B cell (primary cell): ENCODE data around the gene CALN1. TPM values are rescaled to one million over a fixed set of nuclear protein-coding genes. Genes with fewer than 3 reads are reported as not detected.

Experiments
- ATAC-seq: fragments of 200-7000 bp; cut with Tn5 transposase; one replicate; pipeline ENCODE4 v1.10.0; 2021; ENCODE audit warnings: low read depth, mild to moderate bottlenecking, moderate number of reproducible peaks, moderate library complexity
- CTCF ChIA-PET: fragments of 350-600 bp; sonication (Branson Sonifier 250); formaldehyde crosslinking; loops from one replicate; lab custom pipeline; 2021; ENCODE audit warnings: antibody characterized with exemption, inconsistent platforms; lab: Charles Lee
- POLR2A ChIA-PET: fragments of 350-600 bp; sonication (Branson Sonifier 250); formaldehyde crosslinking; loops from one replicate; lab custom pipeline; 2021; ENCODE audit warnings: antibody characterized with exemption; lab: Charles Lee
- DNase-seq: peaks from one replicate; pipeline ENCODE4 v3.0.0; 2013
- H2AFZ ChIP-seq: 2 replicates; pipeline ENCODE4 v1.6.1; 2012; ENCODE audit warnings: mild to moderate bottlenecking, low read depth, low read length; ENCODE audit not compliant: insufficient read depth, poor library complexity, severe bottlenecking
- H3K27ac ChIP-seq, 2 donors: 1 replicate in 1 of 2; 2 replicates in 1 of 2; pipeline ENCODE4 v1.5.1; 2012 to 2013; ENCODE audit warnings: low read length in 2 of 2, mild to moderate bottlenecking in 2 of 2, moderate library complexity in 1 of 2
- H3K27me3 ChIP-seq, 4 experiments: fragments of 200-600 bp in 1 of 4; sonication (generic) in 1 of 4; replicated peaks in 1 of 4; 1 replicate in 2 of 4; 2 replicates in 2 of 4; pipeline versions ENCODE4 v1.6.1 to v1.7.0; 2013 to 2016; ENCODE audit warnings: low read length in 3 of 4, mild to moderate bottlenecking in 2 of 4, mixed read lengths in 1 of 4, moderate library complexity in 1 of 4; ENCODE audit not compliant: insufficient read depth in 4 of 4, control insufficient read depth in 3 of 4; ENCODE audit errors: control extremely low read depth in 1 of 4
- H3K36me3 ChIP-seq, 2 experiments: replicated peaks in 1 of 2; 1 replicate in 1 of 2; 2 replicates in 1 of 2; pipeline versions ENCODE4 v1.6.1 to v1.7.1; 2013; ENCODE audit warnings: low read length in 1 of 2; ENCODE audit not compliant: insufficient read depth in 2 of 2, control insufficient read depth in 1 of 2; ENCODE audit errors: control extremely low read depth in 1 of 2, extremely low read depth in 1 of 2
- H3K4me1 ChIP-seq, 2 donors: fragments of 200-600 bp in 1 of 2; sonication (generic) in 1 of 2; 1 replicate in 1 of 2; 2 replicates in 1 of 2; pipeline versions ENCODE4 v1.5.1 to v1.6.1; 2013 to 2017; ENCODE audit warnings: low read length in 2 of 2; ENCODE audit not compliant: control insufficient read depth in 2 of 2, insufficient read depth in 2 of 2
- H3K4me2 ChIP-seq: replicated peaks from 2 replicates; pipeline ENCODE3; 2012; ENCODE audit warnings: mild to moderate bottlenecking, low read depth, low read length; ENCODE audit not compliant: poor library complexity, severe bottlenecking
- H3K4me3 ChIP-seq, 5 experiments: fragments of 200-600 bp in 1 of 5; sonication (generic) in 1 of 5; 1 replicate in 3 of 5; 2 replicates in 2 of 5; pipeline versions ENCODE4 v1.5.1 to v1.7.0; 2011 to 2016; ENCODE audit warnings: low read length in 4 of 5, mild to moderate bottlenecking in 4 of 5, low read depth in 2 of 5, control low read depth in 1 of 5, moderate library complexity in 1 of 5; ENCODE audit not compliant: insufficient read depth in 1 of 5; ENCODE audit errors: control extremely low read depth in 1 of 5, extremely low read depth in 1 of 5
- H3K79me2 ChIP-seq: fragments of 200-600 bp; sonication (generic); one replicate; pipeline ENCODE4 v1.6.0; 2016; ENCODE audit warnings: low read length; ENCODE audit not compliant: control insufficient read depth, insufficient read depth
- H3K9ac ChIP-seq: fragments of 200-600 bp; sonication (generic); 2 replicates; pipeline ENCODE4 v1.6.1; 2017; ENCODE audit warnings: mild to moderate bottlenecking, low read length, moderate library complexity
- H3K9me3 ChIP-seq, 3 donors: one replicate each; pipeline versions ENCODE4 v1.6.1 to v1.7.1; 2013; ENCODE audit warnings: low read length in 2 of 3; ENCODE audit not compliant: control insufficient read depth in 2 of 3, insufficient read depth in 1 of 3; ENCODE audit errors: control extremely low read depth in 1 of 3
- H4K20me1 ChIP-seq: 2 replicates; pipeline ENCODE4 v1.6.0; 2012; ENCODE audit warnings: mild to moderate bottlenecking, low read length; ENCODE audit not compliant: insufficient read depth, control insufficient read depth, poor library complexity, severe bottlenecking
- H3K27ac Mint-ChIP-seq: one replicate; pipeline ENCODE4 v1.8.0; 2021; ENCODE audit warnings: mixed read lengths
- H3K27me3 Mint-ChIP-seq: one replicate; pipeline ENCODE4 v1.8.0; 2021; ENCODE audit warnings: mixed read lengths
- H3K4me1 Mint-ChIP-seq: one replicate; pipeline ENCODE4 v1.8.0; 2021; ENCODE audit warnings: mixed read lengths
- H3K4me3 Mint-ChIP-seq: one replicate; pipeline ENCODE4 v1.8.0; 2021; ENCODE audit warnings: mixed read lengths
- H3K9me3 Mint-ChIP-seq: one replicate; pipeline ENCODE4 v1.8.0; 2022; ENCODE audit warnings: mixed read lengths; ENCODE audit not compliant: insufficient read depth
- EZH2 ChIP-seq: IDR thresholded peaks from 2 replicates; pipeline ENCODE4 v1.6.1; 2012; ENCODE audit warnings: borderline replicate concordance, low read depth, mild to moderate bottlenecking, moderate library complexity, low read length; ENCODE audit not compliant: insufficient read depth, poor library complexity, severe bottlenecking
- WGBS: methylation state at CpG from one replicate; pipeline ENCODE4 v1.1.5; 2013; ENCODE audit warnings: missing lambda C conversion rate; ENCODE audit not compliant: insufficient coverage; 5-methylcytosine and 5-hydroxymethylcytosine counted together
- intact Hi-C: fragments of 100-400 bp; cut with micrococcal nuclease; formaldehyde crosslinking; loops from one replicate; pipeline ENCODE4 v1.10.0; 2022
- polyA plus RNA-seq: library from polyadenylated mRNA; depleted of rRNA; stranded (reverse); fragments of >200 nt; gene quantifications from 2 replicates; pipeline ENCODE4 v1.2.3, GENCODE V29; 2012
- total RNA-seq, 2 donors: library from RNA; stranded (reverse); fragments of 120-200 nt in 1 of 2; gene quantifications; 1 replicate in 1 of 2; 2 replicates in 1 of 2; pipeline versions ENCODE4 v1.2.3 to v1.2.4, GENCODE V29; 2013 to 2022
- TF ChIP-seq, protein P1 (sequence below): fragments of 200-600 bp; IDR thresholded peaks from one replicate; pipeline ENCODE4 v1.8.0; 2022; ENCODE audit warnings: antibody characterized with exemption, mild to moderate bottlenecking

The CALN1 gene
- total and polyA plus RNA-seq, 2 donors (not counting 1 experiment from before 2014, with no cell fraction given) = not detected

DNA sequence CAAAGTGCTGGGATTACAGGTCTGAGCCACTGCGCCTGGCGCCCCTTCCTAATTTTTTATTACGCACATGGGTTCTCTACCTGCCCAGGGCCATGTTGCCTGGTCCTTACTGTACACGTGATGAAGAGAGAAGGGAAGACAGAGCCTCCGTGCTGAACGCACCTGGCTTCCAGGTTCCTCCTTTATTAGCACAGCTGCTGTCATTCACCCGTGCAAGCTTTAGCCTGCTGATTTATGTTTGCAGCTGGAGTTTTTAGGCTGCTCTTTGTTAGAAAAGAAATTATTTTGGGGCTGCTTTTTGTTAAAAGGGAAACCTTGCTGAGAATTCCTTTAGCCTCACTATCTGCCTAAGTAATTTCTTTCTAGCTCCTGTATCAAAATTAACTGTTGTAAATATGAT, 417.0 kb downstream of the CALN1 start:
- intact Hi-C loops = no loop called here
- no peaks in the 10 kb centered on the region for H3K27me3 ChIP-seq
- no peak overlapping the region for H3K27ac Mint-ChIP-seq
- no peak overlapping the region for H2AFZ ChIP-seq
- TF ChIP-seq, protein P1, sequence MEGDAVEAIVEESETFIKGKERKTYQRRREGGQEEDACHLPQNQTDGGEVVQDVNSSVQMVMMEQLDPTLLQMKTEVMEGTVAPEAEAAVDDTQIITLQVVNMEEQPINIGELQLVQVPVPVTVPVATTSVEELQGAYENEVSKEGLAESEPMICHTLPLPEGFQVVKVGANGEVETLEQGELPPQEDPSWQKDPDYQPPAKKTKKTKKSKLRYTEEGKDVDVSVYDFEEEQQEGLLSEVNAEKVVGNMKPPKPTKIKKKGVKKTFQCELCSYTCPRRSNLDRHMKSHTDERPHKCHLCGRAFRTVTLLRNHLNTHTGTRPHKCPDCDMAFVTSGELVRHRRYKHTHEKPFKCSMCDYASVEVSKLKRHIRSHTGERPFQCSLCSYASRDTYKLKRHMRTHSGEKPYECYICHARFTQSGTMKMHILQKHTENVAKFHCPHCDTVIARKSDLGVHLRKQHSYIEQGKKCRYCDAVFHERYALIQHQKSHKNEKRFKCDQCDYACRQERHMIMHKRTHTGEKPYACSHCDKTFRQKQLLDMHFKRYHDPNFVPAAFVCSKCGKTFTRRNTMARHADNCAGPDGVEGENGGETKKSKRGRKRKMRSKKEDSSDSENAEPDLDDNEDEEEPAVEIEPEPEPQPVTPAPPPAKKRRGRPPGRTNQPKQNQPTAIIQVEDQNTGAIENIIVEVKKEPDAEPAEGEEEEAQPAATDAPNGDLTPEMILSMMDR = no peak
- TF ChIP-seq EZH2 = no peak
- H3K4me3 Mint-ChIP-seq = no peak overlapping the region
- ATAC-seq (no peak), DNase-seq (no peak)
- no peaks in the 10 kb centered on the region for H3K27me3 Mint-ChIP-seq
- ChIA-PET CTCF (no interaction called here), POLR2A (no interaction called here)
- H3K79me2 ChIP-seq = no peaks in the 10 kb centered on the region
- WGBS = 43% methylated on average over 7 of the region's 7 CpGs
- H3K4me2 ChIP-seq = no peak overlapping the region
- no peaks in the 10 kb centered on the region for H3K4me1 ChIP-seq
- peaks cover 0 to 6% (median 0%) of the 10 kb centered on the region in 3 donors for H3K9me3 ChIP-seq
- H4K20me1 ChIP-seq = no peaks in the 10 kb centered on the region
- no peak overlapping the region for H3K27ac ChIP-seq
- no peak overlapping the region for H3K4me3 ChIP-seq
- H3K4me1 Mint-ChIP-seq = no peaks in the 10 kb centered on the region
- H3K36me3 ChIP-seq = no peaks in the 10 kb centered on the region
- no peaks in the 10 kb centered on the region for H3K9me3 Mint-ChIP-seq
- no peak overlapping the region for H3K9ac ChIP-seq

DNA sequence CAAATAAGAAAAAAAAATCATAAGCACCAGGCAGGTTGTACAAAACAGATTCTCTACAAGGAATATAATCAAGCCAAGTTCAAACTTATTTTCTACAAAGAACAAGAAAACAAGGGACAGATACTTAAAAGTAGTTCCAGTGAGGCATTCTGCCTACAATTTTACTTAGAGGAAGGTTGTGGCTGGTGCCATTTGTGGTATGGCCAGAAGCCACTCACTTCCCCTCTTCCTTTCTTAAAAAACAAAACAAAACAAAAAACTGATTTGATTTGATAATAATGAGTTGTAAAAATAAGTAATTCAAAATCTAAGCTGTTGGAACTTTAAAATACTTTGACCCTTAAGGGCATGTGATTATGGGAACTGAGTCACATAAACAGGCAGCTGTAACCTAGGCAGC, 420.6 kb downstream of the CALN1 start:
- Mint-ChIP-seq H3K4me1 (no peaks in the 10 kb centered on the region), H3K27me3 (no peaks in the 10 kb centered on the region), H3K9me3 (no peaks in the 10 kb centered on the region), H3K27ac (no peak overlapping the region), H3K4me3 (no peak overlapping the region)
- H2AFZ ChIP-seq = no peak overlapping the region
- no peak for ATAC-seq
- H4K20me1 ChIP-seq = no peaks in the 10 kb centered on the region
- H3K4me3 ChIP-seq = no peak overlapping the region
- ChIA-PET POLR2A (no interaction called here), CTCF (no interaction called here)
- DNase-seq = no peak
- H3K27ac ChIP-seq = no peak overlapping the region
- H3K4me2 ChIP-seq = no peak overlapping the region
- H3K36me3 ChIP-seq = no peaks in the 10 kb centered on the region
- H3K9me3 ChIP-seq = peaks cover 0 to 9% (median 0%) of the 10 kb centered on the region in 3 donors
- TF ChIP-seq EZH2 = no peak
- TF ChIP-seq, protein P1 = no peak
- H3K27me3 ChIP-seq = no peaks in the 10 kb centered on the region
- intact Hi-C loops = no loop called here
- no peaks in the 10 kb centered on the region for H3K79me2 ChIP-seq
- H3K9ac ChIP-seq = no peak overlapping the region
- no peaks in the 10 kb centered on the region for H3K4me1 ChIP-seq
